HPDE6-E6E7 (cell line): ENCODE data around the gene ASCL5.

Source experiments
- DNase-seq: peaks from one replicate; pipeline ENCODE4 v3.0.0; 2011; ENCODE audit warnings: missing footprints; ENCODE audit errors: extremely low spot score

Gene ASCL5

DNA sequence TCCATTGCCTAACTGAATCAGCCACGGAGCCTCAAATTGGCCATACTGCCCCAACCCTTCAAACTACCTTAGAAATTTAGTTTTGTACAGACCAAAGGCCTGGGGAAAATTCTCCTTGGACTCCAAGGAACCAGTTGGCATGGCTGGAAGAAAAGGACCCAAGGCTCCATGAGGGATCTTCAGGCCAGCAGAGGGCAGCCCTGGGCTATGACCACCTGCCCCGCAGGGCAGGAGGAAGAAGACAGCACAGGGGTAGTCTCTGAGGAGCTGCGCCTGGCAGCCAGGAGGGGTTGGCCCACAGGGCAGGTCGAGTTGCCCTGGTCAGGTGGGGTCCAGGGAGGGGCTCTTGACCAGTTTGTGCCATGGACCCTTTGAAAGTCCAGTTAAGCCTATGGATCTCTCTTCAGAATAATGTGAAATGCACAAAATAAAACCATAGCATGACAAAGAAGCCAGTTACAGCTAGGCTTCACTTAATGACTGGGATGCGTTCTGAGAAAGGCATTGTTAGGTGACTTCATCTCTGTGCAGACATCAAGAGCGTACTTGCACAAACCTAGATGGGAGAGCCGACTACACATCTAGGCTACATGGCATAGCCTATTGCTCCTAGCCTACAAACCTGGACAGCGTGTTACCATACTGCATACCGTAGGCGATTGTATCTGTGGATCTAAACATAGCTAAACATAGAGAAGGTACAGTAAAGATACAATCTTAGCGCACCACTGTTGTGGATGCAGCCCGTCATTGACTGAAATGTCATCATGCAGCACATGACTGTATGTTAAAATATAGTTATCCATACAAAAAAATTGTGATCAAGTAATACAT is 40.9 kb downstream of the ASCL5 start:
- peak; percentile 77 for DNase-seq

DNA sequence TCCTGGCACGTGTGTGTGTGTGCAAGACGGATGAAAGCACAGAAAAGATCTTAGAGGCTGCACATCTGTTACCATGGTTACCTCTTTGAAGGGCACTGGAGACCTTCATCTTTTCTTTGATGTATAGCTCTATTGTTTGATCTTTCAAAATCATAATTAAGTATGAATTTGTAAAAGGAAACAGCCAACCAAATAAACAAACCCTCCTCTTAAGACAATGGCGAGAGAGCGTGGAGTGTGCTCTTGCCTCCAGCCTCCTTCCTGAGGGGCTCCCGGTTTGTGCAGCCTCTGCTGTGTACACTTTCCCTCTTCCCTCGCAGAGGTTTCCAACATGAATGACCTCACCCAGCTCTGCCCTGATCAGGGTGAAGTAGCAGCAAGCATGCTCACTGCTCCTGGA is 42.7 kb downstream of the ASCL5 start:
- no peak for DNase-seq

DNA sequence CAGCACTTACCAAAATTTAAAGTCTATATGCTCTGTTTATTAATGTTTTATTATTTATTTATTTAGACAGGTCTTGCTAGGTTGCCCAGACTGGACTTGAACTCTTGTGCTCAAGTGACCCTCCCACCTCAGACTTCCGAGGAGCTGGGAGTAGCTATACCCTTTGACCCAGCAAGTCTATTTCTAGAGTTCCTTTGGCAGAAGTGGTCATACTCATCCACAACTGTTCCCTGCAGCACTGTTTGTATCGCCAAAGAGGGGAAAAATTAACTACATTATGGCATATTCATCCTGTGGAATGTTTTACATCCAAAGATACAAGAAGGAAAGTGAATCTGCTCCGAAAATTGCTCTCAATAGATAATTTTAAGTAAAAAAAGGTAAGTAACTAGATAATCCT is 43.2 kb downstream of the ASCL5 start:
- DNase-seq: no peak

DNA sequence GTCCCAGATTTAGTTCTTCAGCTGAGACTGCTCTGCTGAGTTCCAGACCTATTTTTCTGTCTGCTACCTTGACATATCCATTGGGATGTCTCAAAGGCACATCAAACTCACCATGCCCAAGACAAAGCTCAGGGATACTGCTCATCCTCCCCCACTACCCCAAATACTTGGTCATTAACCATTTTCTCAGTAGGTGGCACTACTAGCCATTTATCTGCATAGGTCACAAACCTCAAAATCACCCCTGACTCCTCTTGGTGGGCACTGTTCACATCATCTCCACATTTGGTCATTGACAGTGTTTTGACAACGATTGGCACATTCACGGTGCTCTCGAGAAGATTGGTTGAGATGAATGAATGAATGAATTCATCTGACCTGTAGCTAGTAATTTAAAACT is 46.8 kb downstream of the ASCL5 start:
- DNase-seq: no peak

DNA sequence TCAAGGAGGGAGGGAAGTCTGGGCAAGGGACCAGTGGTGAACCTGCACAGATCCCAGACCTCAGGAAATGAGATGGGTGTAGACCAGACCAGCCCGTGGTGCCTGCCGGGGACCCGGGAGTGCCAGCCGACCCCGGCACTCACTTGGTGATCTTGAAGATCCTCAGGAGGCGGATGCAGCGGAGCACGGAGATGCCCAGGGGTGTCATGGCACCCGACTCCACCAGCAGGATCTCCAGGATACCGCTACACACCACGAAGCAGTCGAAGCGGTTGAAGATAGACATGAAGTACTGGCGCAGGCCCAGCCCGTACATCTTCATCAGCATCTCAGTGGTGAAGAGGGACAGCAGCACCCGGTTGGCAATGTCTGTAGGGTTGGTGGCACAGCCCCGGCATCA is 49.2 kb downstream of the ASCL5 start:
- no peak for DNase-seq

DNA sequence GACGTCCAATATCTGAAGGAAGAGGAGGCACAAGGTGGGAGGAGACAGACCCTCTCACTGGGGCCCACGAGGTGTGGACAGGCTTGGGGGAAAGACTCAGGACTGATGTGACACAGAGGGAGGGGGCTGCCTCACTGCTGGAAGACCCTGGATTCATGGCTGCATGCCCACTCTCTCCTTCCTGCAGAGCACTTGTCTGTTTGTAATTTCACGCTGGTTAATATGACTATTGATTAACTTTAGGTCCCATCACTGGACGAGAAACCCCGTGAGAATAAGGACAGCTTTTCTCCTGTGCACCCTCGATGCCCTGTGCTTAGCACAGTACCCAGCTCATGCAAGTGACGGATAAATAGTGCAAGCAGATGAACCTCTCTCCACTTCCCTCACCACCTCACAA is 49.9 kb downstream of the ASCL5 start:
- DNase-seq: no peak

DNA sequence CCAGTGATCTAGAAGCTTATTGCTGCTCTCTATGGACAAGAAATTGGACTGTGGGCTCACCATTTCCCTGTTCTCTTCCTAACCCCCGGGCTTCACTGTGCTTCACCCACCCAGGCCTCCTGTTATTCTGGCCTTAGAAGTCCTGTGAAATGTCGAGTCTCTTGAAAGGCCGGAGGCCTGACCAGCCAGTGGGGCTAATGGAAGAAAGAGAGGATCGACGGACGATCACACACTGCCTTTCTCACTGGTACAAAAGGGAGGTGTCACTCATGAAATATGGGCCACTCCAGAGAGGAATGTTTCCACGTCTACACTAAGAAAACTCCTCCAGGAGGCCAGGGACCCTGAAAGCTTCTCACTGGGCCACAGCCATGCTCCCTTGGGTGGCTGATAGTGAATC is 50.9 kb downstream of the ASCL5 start:
- DNase-seq: no peak

DNA sequence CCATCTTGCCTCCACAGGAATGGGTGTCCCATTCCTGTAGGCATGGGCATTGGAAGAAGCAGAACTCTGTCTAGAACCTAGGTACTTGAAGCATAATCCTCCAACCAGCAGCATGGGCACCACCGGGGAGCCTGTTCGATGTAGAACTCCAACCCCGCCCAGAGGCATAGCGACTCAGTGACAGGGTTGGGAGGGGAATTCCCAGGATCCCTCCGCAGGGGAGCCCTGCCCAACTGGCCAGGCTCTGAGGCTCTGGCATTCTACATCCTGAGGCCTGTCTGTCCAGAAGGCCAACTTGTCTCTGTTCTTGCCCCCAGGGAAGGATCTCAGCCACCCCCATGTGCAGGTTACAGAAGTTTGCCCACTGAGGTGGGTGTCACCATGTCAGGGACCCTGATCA is 53.0 kb downstream of the ASCL5 start:
- no peak for DNase-seq

DNA sequence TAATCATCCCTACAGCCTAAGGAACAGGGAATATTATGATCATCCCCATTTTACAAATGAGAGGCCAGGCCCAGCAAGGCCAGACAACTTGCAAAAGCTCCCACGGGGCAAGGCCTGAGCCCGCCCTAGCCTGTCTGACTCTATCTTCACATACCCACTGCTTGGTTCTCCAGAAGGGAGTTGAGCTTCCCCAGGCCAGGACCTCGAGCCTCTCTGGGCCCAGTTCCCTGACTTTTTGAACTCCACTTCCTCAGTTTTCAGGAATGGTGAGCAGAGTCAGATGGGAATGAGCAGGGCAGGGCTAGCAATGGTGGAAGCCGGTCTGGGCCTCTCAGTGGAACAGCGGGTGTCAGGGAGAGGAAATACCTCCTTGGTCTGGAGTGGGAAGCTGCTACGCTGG is 54.1 kb downstream of the ASCL5 start:
- no peak for DNase-seq

DNA sequence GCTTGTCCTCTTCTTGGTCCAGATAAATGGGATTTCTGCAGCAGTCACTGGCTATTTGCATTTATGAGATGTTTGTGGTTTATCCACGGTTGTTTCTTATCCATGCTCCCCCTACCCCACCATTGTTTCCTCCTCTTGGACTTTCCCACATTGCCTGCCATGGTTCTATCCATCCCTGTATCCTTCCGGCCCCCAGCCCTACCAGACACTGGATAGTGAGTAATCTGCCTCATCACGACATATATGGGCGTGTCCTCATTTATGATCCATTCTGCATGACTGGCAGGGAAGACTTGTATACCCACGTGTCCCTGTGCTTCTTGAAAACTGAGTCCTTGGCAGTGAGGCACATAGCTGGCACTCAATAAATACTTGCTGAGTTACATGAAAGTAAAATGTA is 54.8 kb downstream of the ASCL5 start:
- DNase-seq: peak; percentile 37

DNA sequence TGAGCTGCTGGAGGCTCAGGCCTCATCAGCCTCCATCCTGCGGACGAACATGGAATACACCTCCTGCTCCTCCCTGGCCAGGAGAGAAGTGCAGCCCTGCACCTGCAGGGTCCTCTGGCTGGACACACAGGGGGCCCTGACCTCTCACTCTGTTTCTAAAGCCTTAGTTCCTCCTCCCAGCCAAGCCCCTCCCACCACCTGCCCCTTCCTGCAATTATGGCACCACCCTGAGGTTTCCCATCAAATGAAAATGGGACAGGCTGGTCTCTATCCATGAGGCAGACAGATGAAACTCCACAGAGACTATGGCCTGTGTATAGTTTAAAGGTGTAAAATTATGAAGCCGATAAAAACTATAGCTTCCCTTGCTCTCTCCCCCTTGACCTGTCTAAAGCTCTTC is 57.3 kb downstream of the ASCL5 start:
- no peak for DNase-seq

DNA sequence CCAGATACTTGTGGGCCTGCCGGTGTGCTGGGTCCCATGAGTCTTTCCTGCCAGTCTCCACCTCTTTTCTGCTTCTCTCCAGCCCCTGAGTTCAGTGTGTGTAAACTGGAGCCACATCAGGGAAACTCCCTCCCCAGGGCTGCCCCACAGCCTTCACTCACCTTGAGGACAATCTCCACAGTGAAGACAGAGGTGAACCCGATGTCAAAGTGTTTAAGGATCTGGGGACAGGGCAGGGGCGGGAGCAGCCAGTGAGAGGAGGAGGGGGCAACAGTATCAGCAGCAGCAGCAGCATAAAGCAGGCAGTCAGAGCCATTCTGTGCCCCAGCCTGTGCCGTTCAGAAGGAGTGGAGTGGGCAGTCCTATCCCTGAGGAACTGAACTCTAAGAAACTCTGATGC is 58.0 kb downstream of the ASCL5 start:
- no peak for DNase-seq

DNA sequence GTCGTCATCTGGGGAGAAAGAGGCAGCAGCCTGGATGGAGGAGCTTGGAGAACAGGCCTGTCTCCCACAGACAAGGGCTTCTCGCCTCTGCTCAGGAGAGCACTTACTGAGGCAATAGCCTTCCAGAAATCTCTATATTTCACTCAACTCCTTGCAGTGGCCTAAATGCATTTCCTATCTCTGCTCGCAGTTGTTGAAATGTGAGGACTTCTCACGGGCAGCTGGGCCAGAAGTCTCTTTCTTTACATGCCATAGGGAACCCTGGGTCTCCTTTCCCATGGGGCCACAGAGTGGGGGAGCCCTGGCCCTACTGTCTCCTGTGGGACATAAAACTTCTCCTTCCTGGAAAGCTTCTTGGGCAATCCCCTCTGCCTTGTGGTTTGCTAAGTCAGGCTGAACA is 60.0 kb downstream of the ASCL5 start:
- DNase-seq: no peak

DNA sequence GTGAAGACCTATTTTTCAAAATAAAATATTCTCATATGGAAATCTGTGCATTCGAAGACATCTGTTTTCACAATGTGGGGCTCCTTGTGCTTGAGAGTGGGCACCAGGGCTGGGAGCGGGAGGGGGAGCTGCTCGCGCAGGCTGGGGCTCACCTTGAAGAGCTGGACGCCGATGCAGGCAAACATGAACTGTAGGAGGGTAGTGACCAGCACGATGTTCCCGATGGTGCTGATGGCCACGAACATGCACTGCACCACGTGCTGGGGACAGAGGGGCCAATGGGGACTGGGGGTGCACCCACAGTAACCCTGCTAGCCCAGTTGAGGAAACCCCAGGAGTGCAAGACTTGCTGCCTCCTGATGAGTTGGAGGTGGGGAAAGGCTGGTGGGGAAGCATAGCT is 61.3 kb downstream of the ASCL5 start:
- no peak for DNase-seq

DNA sequence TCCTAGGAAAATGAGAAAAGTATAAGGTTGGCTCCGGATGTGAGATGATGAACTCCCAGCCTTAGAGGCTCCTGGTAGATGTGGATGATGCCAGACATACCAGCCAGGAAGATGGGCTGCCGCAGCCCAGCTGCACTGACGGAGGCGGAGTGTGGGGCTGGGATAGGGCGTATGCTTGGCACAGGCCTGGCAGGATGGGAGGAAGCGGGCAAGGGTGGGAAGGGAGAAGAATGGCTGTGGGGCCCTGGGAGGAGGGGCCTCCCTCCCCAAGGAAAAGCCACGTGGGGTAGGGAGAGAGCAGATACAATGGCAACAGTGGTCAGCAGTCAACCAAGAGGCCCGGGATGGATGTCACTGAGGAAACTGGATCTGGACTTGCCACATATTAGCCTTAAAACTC is 62.2 kb downstream of the ASCL5 start:
- DNase-seq: no peak
